Gastroesophageal sphincter (tissue), 4 donors: ENCODE data around the gene TMEM237. TPM values are rescaled to one million over a fixed set of nuclear protein-coding genes. Genes with fewer than 3 reads are reported as not detected.
"Not testable (repeated sequence)": the region's sequence is repeated elsewhere in the genome, so short reads cannot be mapped to it uniquely, and the experiment has no call there.

Experiments
- ATAC-seq: fragments of 150-250 bp; one replicate; pipeline ENCODE4 v1.9.1; 2016; ENCODE audit warnings: mild to moderate bottlenecking, moderate library complexity
- H3K27ac ChIP-seq, 4 donors: fragments of 200-600 bp; sonication (generic) in 3 of 4; 1 replicate in 3 of 4; 2 replicates in 1 of 4; pipeline ENCODE4 v1.5.1; 2016 to 2019
- H3K27me3 ChIP-seq: fragments of 200-600 bp; sonication (generic); one replicate; pipeline ENCODE4 v1.5.1; 2019
- H3K36me3 ChIP-seq, 2 donors: fragments of 200-600 bp; sonication (generic); one replicate each; pipeline ENCODE4 v1.5.1; 2019; ENCODE audit warnings: control low read depth in 1 of 2
- H3K4me1 ChIP-seq, 3 donors: fragments of 200-600 bp; sonication (generic); 1 replicate in 2 of 3; 2 replicates in 1 of 3; pipeline ENCODE4 v1.5.1; 2016 to 2019; ENCODE audit warnings: control low read depth in 2 of 3
- H3K4me3 ChIP-seq, 2 donors: fragments of 200-600 bp; sonication (generic); one replicate each; pipeline ENCODE4 v1.5.1; 2019; ENCODE audit warnings: mild to moderate bottlenecking in 1 of 2, moderate library complexity in 1 of 2
- H3K9me3 ChIP-seq, 3 donors: fragments of 200-600 bp; sonication (generic); one replicate each; pipeline ENCODE4 v1.5.1; 2017 to 2019; ENCODE audit warnings: control low read depth in 2 of 3
- CTCF ChIP-seq, 4 experiments: fragments of 200-600 bp in 2 of 4; fragments of 450-650 bp in 2 of 4; sonication (generic) in 1 of 4; IDR thresholded peaks; one replicate each; pipeline ENCODE4 v1.5.1; 2017 to 2019; ENCODE audit warnings: antibody characterized with exemption in 4 of 4, mild to moderate bottlenecking in 2 of 4, moderate library complexity in 2 of 4
- EP300 ChIP-seq: sonication (generic); formaldehyde crosslinking; IDR thresholded peaks from one replicate; pipeline ENCODE4 v1.6.1; 2017; ENCODE audit warnings: antibody characterized with exemption, mild to moderate bottlenecking
- POLR2A ChIP-seq, 2 donors: fragments of 450-650 bp; IDR thresholded peaks; one replicate each; pipeline ENCODE4 v1.6.1; 2017; ENCODE audit warnings: antibody characterized with exemption in 2 of 2, mild to moderate bottlenecking in 2 of 2, moderate library complexity in 1 of 2
- POLR2AphosphoS5 ChIP-seq: sonication (generic); formaldehyde crosslinking; IDR thresholded peaks from one replicate; pipeline ENCODE4 v1.6.1; 2017; ENCODE audit warnings: antibody characterized with exemption
- WGBS, 2 donors: methylation state at CpG; one replicate each; pipeline ENCODE4 v1.1.5; 2018; ENCODE audit warnings: low coverage in 1 of 2; 5-methylcytosine and 5-hydroxymethylcytosine counted together
- total RNA-seq, 4 donors: library from RNA; depleted of rRNA; stranded (reverse); fragments of >200 nt; gene quantifications; one replicate each; pipeline ENCODE4 v1.1.0, GENCODE V29; 2016

TMEM237 gene
- total RNA-seq, 4 donors from 2014 or later = 12.3 to 32.8 (median 24.4) TPM

- TF ChIP-seq CTCF (IDR thresholded peaks at IDR 0.05) (no peak), POLR2AphosphoS5 (no peak), POLR2A (IDR thresholded peaks at IDR 0.05) (no peak), EP300 (no peak)
- no peaks in the 10 kb centered on the region for H3K4me1 ChIP-seq
- no peak overlapping the region for H3K27ac ChIP-seq
- H3K27me3 ChIP-seq = no peaks in the 10 kb centered on the region
- peaks cover 0 to 10% (median 0%) of the 10 kb centered on the region in 3 donors for H3K9me3 ChIP-seq
- WGBS, 2 donors = 79% methylated on average over 2 of the region's 3 CpGs; no CpG with 5 or more reads in 1 of the 2 donors
- no peak overlapping the region for H3K4me3 ChIP-seq
- no peaks in the 10 kb centered on the region for H3K36me3 ChIP-seq
- no peak for ATAC-seq
These were observed 31.5 kb upstream of the TMEM237 start for GRCh38 chr2:201674794-201675193.

GRCh38 chr2:201674298-201674697 lies 31.0 kb upstream of the TMEM237 start:
- no peak for ATAC-seq
- H3K27ac ChIP-seq = no peak overlapping the region
- no peak overlapping the region for H3K4me3 ChIP-seq
- no peaks in the 10 kb centered on the region for H3K27me3 ChIP-seq
- H3K9me3 ChIP-seq = peaks cover 0 to 10% (median 0%) of the 10 kb centered on the region in 3 donors
- WGBS, 2 donors = 44 to 63% methylated on average over 3 of the region's 3 CpGs
- TF ChIP-seq POLR2AphosphoS5 (no peak), CTCF (IDR thresholded peaks at IDR 0.05) (no peak)
- H3K36me3 ChIP-seq = no peaks in the 10 kb centered on the region
- no peaks in the 10 kb centered on the region for H3K4me1 ChIP-seq

GRCh38 chr2:201673546-201673945 lies 30.2 kb upstream of the TMEM237 start:
- H3K27me3 ChIP-seq = no peaks in the 10 kb centered on the region
- H3K36me3 ChIP-seq = no peaks in the 10 kb centered on the region
- WGBS, 2 donors = 63 to 93% methylated on average over 2 of the region's 2 CpGs
- no peak overlapping the region for H3K4me3 ChIP-seq
- ATAC-seq = no peak
- H3K4me1 ChIP-seq = no peaks in the 10 kb centered on the region
- peaks cover 0 to 10% (median 0%) of the 10 kb centered on the region in 3 donors for H3K9me3 ChIP-seq
- TF ChIP-seq POLR2AphosphoS5 (no peak), EP300 (no peak)
- no peak overlapping the region for H3K27ac ChIP-seq

GRCh38 chr2:201671205-201671604 lies 27.9 kb upstream of the TMEM237 start:
- H3K4me1 ChIP-seq, H3K27ac ChIP-seq, H3K4me3 ChIP-seq, H3K36me3 ChIP-seq, H3K27me3 ChIP-seq, ATAC-seq: not testable (repeated sequence)
- 0 to 39% methylated on average over 2 to 3 of the region's 4 CpGs for WGBS, 2 donors
- H3K9me3 ChIP-seq = peaks cover 0 to 10% (median 0%) of the 10 kb centered on the region in 3 donors

- H3K27me3 ChIP-seq = no peaks in the 10 kb centered on the region
- H3K9me3 ChIP-seq = peaks cover 0 to 10% (median 0%) of the 10 kb centered on the region in 3 donors
- 86 to 93% methylated on average over 1 of the region's 1 CpG for WGBS, 2 donors
- TF ChIP-seq POLR2A (IDR thresholded peaks at IDR 0.05) = no peak
- no peak for TF ChIP-seq EP300
- H3K4me1 ChIP-seq = no peaks in the 10 kb centered on the region
- no peak overlapping the region for H3K27ac ChIP-seq
- H3K4me3 ChIP-seq = no peak overlapping the region
- ATAC-seq = no peak
- no peaks in the 10 kb centered on the region for H3K36me3 ChIP-seq
These were observed 26.6 kb upstream of the TMEM237 start for GRCh38 chr2:201669865-201670264.

GRCh38 chr2:201668402-201668910 lies 25.2 kb upstream of the TMEM237 start:
- no peaks in the 10 kb centered on the region for H3K27me3 ChIP-seq
- H3K9me3 ChIP-seq = peaks cover 0 to 10% (median 0%) of the 10 kb centered on the region in 3 donors
- no peak for TF ChIP-seq POLR2AphosphoS5
- TF ChIP-seq POLR2A (IDR thresholded peaks at IDR 0.05) = no peak
- no peak for TF ChIP-seq CTCF (IDR thresholded peaks at IDR 0.05)
- H3K4me1 ChIP-seq = no peaks in the 10 kb centered on the region
- H3K27ac ChIP-seq = no peak overlapping the region
- H3K4me3 ChIP-seq = no peak overlapping the region
- no peaks in the 10 kb centered on the region for H3K36me3 ChIP-seq
- no peak for ATAC-seq
- 59 to 91% methylated on average over 2 to 3 of the region's 3 CpGs for WGBS, 2 donors
